Kasumi-1 (cell line): ENCODE measurements around the gene PTH2.

Experiments used
- DNase-seq, 2 experiments: peaks; one replicate each; lab custom pipeline; 2025; lab: John Stamatoyannopoulos, UW

The PTH2 gene

GRCh38 chr19:49430678-49431329 is 7.6 kb upstream of the PTH2 start:
- peak; percentile 38 to 52 for DNase-seq

- no peak for DNase-seq
Observed at GRCh38 chr19:49430172-49430677, 7.0 kb upstream of the PTH2 start.

- no peak for DNase-seq
Observed at GRCh38 chr19:49428547-49429451, 5.6 kb upstream of the PTH2 start.

DNA sequence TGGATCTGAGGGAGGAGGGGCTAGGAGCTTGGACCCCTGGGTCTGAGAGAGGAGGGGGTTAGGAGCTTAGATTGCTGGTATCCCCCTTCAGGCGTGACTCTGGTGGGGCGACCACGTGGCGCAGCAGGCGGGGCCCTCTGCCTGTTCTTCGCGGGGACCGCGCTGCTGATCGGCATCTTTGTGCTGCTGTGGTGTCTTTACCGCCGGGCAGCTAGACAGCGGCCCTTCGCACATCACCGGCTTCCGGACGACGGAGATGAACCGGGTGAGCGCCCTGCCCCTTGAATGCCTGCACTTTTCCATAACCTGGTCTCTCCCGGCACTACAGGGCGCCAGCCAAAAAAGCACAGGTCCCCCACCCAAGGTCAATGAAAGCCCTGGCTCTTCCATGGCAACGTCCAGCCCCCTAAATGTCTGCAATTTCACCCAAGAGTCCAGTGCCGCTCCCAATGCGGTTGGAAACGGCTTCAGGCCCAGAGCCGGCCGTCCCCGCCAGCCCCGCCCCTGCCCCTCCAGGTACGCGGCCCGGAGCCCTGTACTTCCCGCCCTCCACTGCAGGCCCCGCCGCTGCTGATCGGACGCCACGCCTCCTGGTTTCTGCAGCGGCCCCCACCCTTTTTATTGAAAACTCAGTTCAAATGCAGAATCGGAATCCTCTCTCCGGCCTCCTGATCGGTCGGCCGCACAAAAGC is 4.8 kb upstream of the PTH2 start:
- no peak for DNase-seq

- DNase-seq = no peak
Observed at GRCh38 chr19:49427339-49427738, 4.1 kb upstream of the PTH2 start.

DNA sequence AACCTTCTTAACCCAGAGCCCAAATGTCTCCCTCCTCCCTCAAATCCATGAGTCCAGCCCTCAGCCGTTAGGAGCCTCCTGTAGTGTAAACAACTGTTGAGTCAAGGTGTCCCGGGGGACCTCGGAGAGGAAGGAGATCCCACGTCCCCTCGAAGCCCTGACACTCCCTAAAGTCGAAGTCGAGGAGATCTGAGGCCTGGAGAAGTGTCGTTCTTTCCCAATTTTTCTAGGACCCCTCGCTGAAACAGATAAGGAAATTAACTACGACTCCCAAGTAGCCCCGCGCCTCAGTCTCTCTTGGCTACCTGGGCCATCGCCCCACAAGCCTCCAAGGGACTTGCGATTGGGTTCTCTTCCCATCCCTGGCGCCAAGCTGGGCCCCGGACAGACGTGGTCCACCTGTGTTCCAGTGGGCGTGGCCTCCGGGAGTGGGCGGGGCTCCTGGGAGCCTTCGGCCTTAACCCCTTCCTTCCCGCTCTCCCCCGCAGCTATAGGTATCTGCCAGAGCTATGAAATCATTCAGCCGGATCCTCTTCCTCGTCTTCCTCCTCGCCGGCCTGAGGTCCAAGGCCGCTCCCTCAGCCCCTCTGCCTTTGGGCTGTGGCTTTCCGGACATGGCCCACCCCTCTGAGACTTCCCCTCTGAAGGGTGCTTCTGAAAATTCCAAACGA is 2.8 kb upstream of the PTH2 start:
- peak in 1 of 2 experiments; percentile 23 for DNase-seq

- DNase-seq = no peak
Observed at GRCh38 chr19:49425178-49425577, 1.9 kb upstream of the PTH2 start, which contains the start of gene GFY. TSS of gene GFY (plus strand) at chr19:49425388. CDS start at chr19:49426431, 1,043 bp downstream.

GRCh38 chr19:49423985-49424303 is 703 bp upstream of the PTH2 start:
- no peak for DNase-seq

DNA sequence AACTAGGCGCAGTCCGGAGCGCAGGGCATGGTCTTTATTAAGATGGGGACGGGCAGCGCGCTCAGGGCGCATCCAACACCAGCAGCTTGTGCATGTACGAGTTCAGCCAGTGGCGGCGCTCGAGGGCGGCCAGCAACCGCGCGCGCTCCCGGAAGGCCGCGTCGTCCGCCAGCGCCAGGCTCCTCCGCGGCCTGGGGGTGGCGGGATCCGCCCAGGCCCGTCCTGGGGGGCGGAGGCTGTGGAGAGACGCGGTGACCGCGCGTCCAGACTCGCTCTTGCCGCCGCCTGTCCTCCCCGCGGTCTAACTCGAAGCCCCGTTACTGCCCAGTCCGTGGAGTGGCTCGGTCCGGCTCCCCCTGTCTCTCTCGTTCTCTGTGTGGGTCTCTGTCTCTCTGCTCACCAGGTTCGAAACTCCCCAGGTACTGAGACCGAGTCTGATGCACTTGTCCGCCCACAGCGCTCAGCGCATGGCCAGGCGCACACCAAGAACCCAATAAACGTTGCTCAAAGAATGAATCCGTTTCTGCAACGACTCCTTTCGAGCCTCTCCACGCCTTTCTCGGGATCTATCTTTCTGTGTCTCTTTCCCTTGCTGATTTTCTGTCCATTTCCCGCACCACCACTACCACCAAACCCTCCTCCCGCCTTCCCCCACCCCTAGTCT is 702 bp downstream of the PTH2 start:
- no peak for DNase-seq

DNA sequence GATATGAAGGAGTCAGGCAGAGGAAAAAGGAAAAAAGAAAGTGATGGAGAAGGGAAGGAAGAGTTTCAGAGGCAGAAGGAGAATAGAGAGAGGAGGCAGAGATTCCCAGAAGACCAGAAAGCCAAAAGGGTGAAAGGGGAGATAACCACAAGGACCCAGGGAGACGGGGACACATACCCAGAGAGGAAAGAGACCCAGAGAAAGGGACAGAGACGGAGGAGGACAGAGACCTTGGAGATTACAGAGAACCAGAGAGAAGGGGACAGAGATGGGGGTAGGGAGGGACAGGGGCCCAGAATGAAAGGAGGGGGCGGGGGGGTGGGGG is 1.4 kb downstream of the PTH2 start:
- no peak for DNase-seq

DNA sequence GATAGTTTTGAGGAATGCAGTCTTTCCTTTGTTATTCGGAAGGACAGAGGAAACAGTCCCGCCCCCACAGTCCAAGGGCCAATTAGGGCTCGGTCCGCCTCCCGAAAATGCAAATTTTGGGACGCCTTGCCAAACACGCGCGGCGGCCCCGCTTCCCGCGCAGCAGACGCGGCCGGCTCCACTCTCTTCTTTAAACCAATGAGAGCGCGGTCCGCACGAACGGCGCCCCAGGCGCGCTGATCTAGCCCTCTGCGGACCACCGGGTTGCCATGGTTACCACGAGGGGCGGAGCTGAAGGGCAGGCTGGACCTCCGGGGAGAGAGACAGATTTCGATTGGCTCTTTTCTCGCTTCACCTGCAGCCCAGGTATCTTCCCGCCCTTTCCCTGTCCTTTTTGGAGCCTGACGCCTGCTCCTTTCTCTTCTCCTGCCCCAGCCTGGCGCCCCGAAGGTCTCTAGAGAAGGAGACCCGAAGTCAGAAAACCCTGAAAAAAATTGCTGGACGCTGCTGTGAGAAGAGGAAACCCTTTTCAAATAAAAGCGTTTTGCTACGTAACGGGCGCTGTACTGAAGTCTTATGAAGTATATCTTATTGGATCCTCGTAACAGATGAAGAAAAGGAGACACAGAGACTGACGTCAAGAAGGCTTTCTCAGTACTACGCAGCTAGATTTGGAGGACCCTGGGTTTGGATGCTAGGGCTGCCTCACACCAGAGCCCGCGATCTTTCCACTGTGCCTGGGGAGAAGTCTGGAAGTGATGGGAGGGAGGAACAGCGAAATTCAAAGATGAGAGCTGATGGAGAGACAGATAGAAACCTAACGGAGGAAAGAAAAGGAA is 2.0 kb downstream of the PTH2 start:
- DNase-seq = no peak

- DNase-seq = no peak
Observed at GRCh38 chr19:49420227-49420626, 3.0 kb downstream of the PTH2 start.

DNA sequence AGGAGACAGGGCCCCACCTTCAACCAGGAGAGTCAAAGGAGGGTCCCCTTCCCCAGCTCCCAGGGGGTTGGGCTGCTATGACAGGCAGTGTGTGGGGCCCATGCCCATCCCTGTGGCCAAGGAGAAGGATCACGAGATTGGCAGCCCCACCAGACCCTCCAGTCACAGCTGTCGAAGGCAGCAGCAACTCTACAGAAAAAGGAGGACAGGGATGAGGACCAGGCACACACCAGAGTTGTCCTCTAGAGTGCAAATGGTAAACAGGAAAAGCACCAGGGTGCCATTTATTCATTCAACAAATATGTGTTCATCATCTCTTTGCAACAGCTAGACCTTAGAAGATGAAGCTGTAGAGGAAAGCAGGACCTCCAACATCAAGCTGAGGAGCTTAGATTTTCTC is 4.1 kb downstream of the PTH2 start:
- no peak for DNase-seq

DNA sequence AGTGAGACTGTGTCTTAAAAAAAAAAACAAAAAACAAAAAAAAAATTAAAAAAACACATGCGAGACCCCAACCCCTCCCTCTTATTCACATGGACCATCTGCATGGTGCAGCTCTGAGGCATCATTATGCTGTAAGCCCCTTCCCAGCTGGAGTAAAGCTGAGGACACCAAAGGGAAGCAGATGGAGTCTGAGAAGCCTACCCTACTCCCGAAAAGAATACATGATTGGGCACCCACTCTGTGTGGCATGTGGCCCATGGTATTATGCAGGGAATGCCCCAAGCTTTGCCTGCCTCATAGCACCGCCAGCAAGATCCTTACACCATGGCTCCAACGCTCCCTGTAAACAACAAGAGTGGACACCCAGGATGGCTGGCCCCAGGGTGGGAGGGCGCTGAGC is 4.7 kb downstream of the PTH2 start:
- no peak for DNase-seq

DNA sequence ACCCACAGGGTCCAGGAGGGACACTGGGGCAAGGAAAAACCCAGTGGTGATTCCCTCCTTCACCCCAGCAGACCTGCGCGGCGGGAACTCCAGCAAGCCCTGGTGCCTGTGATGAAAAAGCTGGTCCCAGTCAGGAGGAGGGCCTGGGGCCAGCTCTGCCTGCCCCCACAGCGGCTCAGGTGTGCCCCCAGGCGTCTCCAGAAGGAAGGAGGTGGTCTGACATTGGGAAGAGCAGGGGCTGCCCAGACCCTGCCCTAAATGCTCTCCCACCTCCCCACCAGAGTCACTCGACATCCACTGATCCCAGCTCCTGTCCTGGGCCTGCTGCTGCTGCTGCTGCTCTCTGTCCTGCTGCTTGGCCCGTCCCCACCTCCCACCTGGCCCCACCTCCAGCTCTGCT is 6.2 kb downstream of the PTH2 start:
- DNase-seq = no peak

- DNase-seq = no peak
Observed at GRCh38 chr19:49415810-49416200, 7.4 kb downstream of the PTH2 start.

DNA sequence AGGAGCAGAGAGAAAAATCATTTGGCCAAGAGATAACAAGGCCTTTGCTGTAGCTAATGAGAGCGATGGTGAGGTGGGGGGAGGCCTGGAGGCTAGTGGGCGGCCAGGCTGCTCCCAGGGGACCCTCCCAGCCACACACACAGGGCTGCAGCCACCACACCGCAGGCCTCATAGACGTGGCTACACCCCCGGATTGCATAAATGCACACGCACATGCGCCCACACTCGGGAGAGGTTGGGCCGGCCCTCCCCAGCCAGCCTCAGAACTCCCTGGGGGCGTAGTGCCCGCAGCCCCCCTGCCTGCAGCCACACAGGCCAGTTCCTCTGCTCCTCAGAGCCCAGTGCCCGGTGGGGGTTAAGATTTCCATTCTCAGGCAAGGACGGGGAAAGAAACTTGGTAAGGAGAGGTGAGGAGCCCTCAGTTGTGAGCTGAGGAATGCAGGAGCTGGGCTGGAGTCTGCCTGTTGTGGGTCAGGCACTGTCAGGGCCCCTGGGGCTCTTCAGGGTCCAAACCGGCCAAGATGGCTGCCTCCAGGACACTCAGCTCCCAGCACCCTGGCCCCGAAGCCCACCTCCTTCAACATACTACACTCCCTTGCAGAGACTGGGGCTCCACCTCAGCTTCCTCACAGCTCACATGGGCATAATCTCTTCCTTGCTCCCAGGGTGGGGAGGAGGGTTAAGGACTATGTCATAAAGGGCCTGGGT is 8.0 kb downstream of the PTH2 start:
- no peak for DNase-seq

- DNase-seq = no peak
Observed at GRCh38 chr19:49414256-49414655, 9.0 kb downstream of the PTH2 start.

- no peak for DNase-seq
Observed at GRCh38 chr19:49413348-49413747, 9.9 kb downstream of the PTH2 start.

DNA sequence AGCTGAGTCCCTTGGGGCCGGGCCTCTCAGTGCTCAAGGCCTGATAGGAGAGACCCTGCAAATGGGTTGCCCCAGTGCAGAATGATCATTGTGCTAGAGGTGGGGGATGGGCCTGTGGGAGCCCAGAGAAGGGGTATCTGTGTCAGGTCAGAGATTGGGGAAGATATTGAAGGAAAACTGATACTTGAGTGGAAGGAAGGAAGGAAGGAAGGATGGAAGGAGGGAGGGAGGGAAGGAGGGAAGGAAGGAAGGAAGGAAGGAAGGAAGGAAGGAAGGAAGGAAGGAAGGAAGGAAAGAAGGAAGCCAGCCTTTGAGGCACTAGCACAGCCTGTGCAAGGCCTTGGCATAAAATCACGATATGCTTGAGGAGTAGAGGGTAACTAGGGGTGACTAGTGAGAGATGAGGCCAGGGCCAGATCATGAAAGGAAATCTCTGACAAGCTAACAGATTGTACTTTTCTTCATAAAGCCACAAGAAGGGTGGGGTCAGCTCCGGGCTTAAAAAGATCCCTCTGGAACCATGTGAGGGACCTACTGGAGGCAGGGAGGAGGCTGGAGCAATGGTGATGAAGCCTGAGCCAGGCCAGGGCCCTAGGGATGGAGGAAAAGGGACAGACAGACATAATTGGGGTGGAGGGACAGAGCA is 11.4 kb downstream of the PTH2 start:
- no peak for DNase-seq
